Progenitor cell of endocrine pancreas (in vitro differentiated cells): ENCODE measurements around the gene TBC1D4. TPM values are rescaled to one million over a fixed set of nuclear protein-coding genes. Genes with fewer than 3 reads are reported as not detected.

Experiments
- DNase-seq: peaks from one replicate; pipeline ENCODE4 v3.0.0; 2021; ENCODE audit warnings: low spot score; ENCODE audit not compliant: unreplicated experiment
- H3K27ac Mint-ChIP-seq: 2 replicates; pipeline ENCODE4 v1.8.0; 2021; ENCODE audit warnings: mild to moderate bottlenecking, moderate library complexity, mixed read lengths
- H3K27me3 Mint-ChIP-seq: 2 replicates; pipeline ENCODE4 v1.8.0; 2021; ENCODE audit warnings: mixed read lengths
- H3K36me3 Mint-ChIP-seq: 2 replicates; pipeline ENCODE4 v1.8.0; 2022; ENCODE audit warnings: mixed read lengths; ENCODE audit not compliant: insufficient read depth
- H3K4me1 Mint-ChIP-seq: 2 replicates; pipeline ENCODE4 v1.8.0; 2021; ENCODE audit warnings: low read depth, mixed read lengths
- H3K4me3 Mint-ChIP-seq: 2 replicates; pipeline ENCODE4 v1.8.0; 2021; ENCODE audit warnings: low read depth, mild to moderate bottlenecking, moderate library complexity, mixed read lengths
- H3K9me3 Mint-ChIP-seq: 2 replicates; pipeline ENCODE4 v1.8.0; 2021; ENCODE audit warnings: low read depth, mixed read lengths
- total RNA-seq: library from RNA; stranded (reverse); gene quantifications from 2 replicates; pipeline ENCODE4 v1.2.1, GENCODE V29; 2021
- TF ChIP-seq, protein P1 (sequence below): fragments of 200-600 bp; sonication (generic); IDR thresholded peaks from one replicate; pipeline ENCODE4 v1.5.0; 2021; ENCODE audit warnings: antibody characterized with exemption, mild to moderate bottlenecking; ENCODE audit not compliant: unreplicated experiment

TBC1D4 gene
- total RNA-seq, 1 donor from 2014 or later = 13.7 TPM

DNA sequence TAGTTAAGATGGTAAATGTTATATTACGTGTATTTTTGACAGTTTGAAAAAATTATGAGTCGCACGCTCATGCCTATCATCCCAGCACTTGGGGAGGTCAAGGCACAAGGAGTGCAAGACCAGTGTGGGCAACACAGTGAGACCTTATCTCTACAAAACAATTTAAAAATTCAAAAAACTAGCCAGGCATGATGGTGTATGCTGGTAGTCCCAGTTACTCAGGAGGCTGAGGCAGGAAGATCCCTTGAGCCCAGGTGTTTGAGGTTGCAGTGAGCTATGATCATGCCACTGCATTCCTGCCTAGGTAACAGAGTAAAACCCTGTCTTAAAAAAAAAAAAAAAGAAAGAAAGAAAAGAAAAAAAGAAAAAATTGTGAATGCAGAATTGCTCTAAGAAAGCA lies 58.0 kb downstream of the TBC1D4 start:
- Mint-ChIP-seq H3K4me1 (peaks cover 3% of the 10 kb centered on the region), H3K36me3 (no peaks in the 10 kb centered on the region), H3K9me3 (peaks cover 6% of the 10 kb centered on the region), H3K27me3 (no peaks in the 10 kb centered on the region), H3K4me3 (no peak overlapping the region), H3K27ac (no peak overlapping the region)
- DNase-seq = no peak
- TF ChIP-seq, protein P1, sequence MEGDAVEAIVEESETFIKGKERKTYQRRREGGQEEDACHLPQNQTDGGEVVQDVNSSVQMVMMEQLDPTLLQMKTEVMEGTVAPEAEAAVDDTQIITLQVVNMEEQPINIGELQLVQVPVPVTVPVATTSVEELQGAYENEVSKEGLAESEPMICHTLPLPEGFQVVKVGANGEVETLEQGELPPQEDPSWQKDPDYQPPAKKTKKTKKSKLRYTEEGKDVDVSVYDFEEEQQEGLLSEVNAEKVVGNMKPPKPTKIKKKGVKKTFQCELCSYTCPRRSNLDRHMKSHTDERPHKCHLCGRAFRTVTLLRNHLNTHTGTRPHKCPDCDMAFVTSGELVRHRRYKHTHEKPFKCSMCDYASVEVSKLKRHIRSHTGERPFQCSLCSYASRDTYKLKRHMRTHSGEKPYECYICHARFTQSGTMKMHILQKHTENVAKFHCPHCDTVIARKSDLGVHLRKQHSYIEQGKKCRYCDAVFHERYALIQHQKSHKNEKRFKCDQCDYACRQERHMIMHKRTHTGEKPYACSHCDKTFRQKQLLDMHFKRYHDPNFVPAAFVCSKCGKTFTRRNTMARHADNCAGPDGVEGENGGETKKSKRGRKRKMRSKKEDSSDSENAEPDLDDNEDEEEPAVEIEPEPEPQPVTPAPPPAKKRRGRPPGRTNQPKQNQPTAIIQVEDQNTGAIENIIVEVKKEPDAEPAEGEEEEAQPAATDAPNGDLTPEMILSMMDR = no peak

DNA sequence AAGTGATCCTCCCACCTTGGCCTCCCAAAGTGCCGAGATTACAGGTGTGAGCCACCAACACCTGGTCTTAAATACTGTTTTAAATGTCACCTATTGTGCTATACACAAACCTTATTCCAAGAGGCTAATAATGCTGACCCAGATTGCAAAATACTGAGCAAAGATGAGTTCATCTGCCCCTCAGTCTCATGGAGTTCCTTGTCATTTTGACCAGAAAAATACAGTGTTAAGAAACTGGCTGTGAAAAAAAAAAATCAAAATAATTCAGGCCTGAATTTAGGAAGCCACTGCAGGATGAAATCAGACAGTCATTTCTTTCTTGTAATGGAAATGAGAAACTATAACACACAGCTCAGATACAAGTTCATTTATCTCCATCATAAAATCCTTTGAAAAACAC lies 59.9 kb downstream of the TBC1D4 start:
- Mint-ChIP-seq H3K4me3 (no peak overlapping the region), H3K27ac (no peak overlapping the region), H3K36me3 (no peaks in the 10 kb centered on the region), H3K27me3 (no peaks in the 10 kb centered on the region), H3K4me1 (peaks cover 9% of the 10 kb centered on the region), H3K9me3 (peaks cover 6% of the 10 kb centered on the region)
- TF ChIP-seq, protein P1 = no peak
- DNase-seq = no peak

DNA sequence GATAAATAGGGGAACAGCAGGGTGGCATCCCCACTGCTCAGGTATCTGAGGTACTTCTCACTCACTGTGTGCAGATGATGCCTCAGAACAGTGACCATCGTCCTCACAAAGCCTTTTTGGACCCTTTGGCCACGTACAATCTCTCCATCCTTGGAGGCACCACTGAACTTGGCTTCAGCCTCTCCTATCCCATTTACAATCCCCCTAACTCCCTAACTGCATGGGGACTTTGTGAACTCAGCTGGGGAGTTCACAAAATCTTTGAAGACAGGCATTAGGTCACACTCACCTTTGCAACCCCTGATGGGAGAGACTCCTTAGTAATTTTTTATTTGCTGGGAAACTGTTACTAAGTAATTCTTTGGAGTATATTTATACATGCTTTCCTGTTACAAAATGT lies 60.8 kb downstream of the TBC1D4 start:
- peaks cover 6% of the 10 kb centered on the region for H3K9me3 Mint-ChIP-seq
- H3K27me3 Mint-ChIP-seq = no peaks in the 10 kb centered on the region
- TF ChIP-seq, protein P1 = no peak
- no peak for DNase-seq
- no peak overlapping the region for H3K4me3 Mint-ChIP-seq
- no peaks in the 10 kb centered on the region for H3K36me3 Mint-ChIP-seq
- peaks cover 9% of the 10 kb centered on the region for H3K4me1 Mint-ChIP-seq
- H3K27ac Mint-ChIP-seq = no peak overlapping the region

DNA sequence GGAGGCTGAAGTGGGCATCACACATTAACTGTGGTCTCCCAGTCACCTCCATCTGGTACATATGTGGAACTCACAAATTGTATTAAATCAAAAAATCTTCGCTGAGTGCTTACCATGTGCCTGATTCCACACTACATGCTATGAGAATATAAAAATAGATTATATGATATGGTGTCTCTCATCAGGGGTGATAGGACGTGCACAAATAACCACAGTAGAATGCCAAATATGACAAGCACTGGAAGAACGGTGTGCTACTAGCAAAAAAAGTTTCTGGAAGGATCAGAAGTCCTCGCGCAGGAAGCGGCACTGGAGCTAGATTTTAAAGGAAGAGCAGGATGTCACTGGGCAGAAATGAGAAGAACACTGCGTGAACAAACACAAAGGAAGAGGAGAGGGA lies 62.3 kb downstream of the TBC1D4 start:
- TF ChIP-seq, protein P1 = no peak
- no peak for DNase-seq
- Mint-ChIP-seq H3K27me3 (no peaks in the 10 kb centered on the region), H3K9me3 (peaks cover 4% of the 10 kb centered on the region), H3K36me3 (no peaks in the 10 kb centered on the region), H3K27ac (no peak overlapping the region), H3K4me1 (peaks cover 9% of the 10 kb centered on the region), H3K4me3 (no peak overlapping the region)

DNA sequence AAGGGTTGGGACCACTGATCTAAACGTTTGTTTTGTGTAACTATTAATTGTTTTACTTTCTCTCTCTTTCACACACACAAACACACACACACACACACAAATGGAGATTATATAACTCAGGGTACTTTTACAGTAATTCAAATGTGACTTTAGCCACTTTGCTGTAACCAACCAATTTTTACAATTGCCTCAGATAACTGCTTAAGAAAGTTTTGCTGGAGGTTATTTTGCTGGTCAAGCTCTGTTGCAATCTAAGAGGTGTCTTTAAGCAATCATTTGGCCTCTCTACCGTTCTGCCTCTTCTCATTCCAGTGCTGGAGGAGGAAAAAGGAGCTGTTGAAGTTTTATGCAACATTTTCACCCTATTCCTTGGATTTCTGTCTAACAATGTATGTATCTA lies 63.0 kb downstream of the TBC1D4 start:
- H3K9me3 Mint-ChIP-seq = peaks cover 4% of the 10 kb centered on the region
- TF ChIP-seq, protein P1 = no peak
- H3K27me3 Mint-ChIP-seq = no peaks in the 10 kb centered on the region
- peaks cover 14% of the 10 kb centered on the region for H3K4me1 Mint-ChIP-seq
- H3K36me3 Mint-ChIP-seq = no peaks in the 10 kb centered on the region
- no peak overlapping the region for H3K27ac Mint-ChIP-seq
- no peak for DNase-seq
- no peak overlapping the region for H3K4me3 Mint-ChIP-seq
